GM21423 (cell line): ENCODE data around the gene C10orf53.

Experiments
- ATAC-seq: cut with Tn5 transposase; IDR thresholded peaks from one replicate; pipeline ENCODE4 v1.9.1; 2021; ENCODE audit warnings: mild to moderate bottlenecking, moderate library complexity; ENCODE audit not compliant: unreplicated experiment

The C10orf53 gene

DNA sequence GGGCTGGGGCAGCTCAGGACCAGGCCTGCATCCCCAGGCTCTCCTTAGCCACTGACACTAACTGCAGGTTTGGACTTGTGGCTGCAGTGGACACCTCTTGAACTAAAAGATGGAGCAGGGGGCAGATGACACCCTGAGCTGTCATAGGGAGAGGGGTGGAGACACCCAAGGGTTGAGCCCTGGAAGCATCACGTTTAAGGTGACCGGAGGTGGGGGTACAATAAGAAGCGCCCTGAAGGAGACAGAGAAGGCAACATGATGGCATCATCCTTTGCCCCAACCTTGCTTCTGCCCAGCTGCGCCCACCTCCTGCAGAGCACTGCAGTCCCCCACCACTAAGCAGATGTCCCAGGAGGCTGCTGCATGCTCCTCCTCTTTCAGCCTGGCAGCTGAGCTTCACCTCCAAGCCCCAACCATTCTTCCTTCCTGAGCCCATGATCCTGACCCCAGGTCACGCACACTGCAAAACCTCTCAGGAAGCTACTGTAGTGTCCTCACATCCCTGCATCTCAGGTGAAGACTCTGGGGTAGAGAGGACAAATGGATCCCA is 57.2 kb downstream of the C10orf53 start:
- ATAC-seq: no peak

DNA sequence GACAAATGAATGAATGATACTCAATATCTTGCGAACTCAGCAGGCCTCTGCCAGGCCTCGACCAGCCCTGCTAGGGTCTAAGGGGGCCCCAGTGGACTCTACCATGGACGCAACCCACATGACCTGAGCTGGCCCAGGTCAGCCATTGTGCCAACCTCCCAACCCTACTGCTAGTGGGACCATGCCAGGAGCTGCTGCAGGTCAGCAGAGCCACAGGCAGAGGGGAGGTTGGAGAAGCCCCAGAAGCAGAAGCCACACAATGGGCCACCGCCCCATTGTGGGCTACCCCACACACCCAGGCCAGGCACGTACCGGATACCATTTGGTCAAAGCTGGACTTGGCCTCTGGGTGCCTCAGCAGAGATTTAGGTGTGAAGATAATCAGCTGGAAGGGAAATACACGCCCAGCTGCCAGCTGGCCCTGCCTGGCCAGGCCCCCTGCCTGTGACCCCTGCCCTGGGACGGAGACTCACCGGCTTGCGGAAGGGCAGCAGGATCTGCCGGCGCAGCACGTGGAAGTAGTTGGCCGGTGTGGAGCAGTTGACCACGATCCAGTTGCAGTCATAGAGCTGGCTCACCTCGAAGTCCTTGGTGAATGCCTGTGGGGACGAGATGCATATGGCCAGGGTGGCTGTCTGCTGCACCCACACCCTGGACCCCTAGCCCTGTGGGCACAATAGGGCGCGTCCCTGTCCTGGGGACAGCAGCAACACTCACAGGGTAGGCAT is 58.2 kb downstream of the C10orf53 start:
- ATAC-seq: no peak

DNA sequence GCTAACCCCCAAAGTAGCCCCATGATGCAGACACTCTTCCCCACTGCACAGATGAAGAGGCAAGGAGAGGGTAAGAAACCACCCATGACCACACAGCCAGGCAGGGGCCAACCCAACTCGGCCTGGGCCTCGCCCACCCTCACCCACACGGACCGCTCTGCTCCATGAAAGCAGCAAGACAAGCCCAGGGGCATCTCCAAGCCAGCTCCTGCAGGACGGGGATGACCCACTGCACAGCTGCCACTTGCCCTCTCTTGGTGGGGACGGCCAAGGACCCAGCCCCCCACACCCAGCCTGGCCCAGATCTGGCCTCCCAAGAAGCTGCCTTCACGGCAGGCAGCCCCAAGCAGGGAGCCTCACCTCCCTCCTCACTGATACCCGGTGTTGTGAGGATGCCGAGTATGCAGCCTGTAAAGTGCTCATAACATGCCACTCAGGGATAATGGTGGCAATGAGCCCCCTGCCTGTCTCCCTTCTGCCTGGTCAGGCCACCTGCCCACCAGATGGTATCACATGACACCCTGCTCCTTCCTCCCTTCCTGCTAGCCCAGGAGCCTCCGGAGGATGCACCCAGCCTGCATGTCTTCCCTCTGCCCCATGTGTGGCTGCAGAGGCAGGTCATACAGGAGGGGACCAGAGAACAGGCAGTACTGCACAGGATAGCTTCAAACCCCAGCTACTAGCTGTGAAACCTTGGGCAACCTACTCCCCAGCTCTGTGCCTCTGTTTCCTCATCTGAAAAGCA is 59.3 kb downstream of the C10orf53 start:
- ATAC-seq: no peak

DNA sequence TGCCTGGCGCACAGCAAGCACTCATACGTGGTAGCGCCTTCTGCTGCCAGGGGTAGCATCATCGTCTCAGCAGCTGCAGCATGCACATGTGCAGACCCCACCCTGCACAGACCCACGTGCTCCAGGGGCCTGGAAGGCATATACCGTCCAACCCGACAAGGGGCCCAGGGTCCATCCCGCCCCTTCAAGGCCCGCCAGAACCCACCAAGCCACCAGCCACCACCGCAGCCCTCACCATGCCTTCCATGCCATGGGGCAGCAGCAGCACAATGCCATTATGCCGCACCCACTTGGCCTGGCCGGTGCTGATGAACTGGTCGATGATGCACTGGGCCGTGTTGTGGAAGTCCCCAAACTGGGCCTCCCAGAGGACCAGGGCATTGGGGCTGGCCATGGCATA is 60.0 kb downstream of the C10orf53 start:
- no peak for ATAC-seq

DNA sequence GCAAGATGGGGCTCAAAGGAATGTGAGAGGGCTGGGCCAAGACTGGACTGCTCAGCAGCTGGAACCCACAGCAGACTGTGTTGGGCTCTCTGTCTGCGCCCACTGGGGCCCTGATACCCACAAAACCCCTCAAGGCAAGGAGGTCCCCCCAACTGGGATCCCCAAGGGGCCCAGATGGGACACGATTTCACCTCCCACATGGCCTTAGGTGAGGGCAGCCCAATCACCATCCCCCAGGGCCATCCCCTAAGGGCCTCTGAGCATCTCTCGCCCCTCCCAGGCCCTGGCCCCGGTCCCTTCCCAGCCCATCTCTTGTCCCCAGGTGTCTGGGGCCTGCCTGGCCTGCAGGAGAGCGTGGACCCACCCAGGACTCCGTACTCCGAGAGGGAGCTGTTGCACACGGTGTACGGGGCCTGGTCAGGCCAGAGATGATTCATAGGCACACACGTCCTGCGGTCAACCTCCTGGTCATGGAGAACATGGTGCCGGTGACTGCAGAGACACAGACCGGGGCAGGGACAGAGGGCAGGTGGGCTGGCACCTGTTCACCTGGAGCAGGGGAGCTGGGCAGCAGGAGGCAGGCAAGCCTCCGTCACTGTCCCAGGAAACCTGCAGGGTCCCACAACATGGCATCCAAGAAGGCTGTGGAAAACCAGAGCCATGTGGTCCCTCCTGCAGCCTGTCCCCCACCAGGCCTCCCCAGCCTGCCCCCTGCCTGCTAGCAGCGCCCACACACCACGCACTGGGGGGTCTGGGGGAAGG is 61.1 kb downstream of the C10orf53 start:
- no peak for ATAC-seq

DNA sequence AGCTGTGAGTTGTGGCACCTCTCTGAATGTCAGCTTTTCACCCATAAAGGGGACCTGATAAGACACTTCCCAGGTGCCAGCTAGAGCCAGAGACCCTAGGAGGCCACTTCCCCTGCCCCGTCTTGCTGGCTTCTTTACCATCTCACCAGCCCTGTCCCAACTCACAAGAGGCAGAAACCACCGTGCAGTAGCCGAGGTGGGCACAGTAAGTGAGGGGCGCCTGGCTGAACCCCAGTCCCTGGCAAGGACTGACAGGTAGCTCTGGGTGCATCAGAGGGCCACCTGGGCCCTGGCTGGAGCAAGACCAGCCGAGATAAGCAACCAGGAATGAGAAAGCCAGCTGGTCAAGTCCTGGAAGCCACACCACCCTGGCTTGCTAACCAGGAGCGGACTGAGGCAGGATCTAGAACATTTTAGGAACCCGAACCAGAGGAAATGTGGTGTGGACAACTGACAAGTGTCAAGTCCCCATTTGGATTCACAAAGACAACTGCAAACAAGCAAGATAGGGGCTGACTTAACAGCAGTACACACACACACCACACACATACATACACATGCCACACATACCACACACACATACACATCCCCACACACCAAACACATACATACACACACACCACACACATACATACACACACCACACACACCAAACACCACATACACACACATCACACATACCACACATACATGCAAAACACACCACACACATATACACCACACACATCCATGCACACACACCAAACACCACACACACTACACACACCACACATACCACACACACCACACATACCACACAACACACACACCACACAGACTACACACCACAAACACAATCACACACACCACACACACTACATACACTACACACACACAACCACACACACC is 61.9 kb downstream of the C10orf53 start:
- ATAC-seq: no peak

DNA sequence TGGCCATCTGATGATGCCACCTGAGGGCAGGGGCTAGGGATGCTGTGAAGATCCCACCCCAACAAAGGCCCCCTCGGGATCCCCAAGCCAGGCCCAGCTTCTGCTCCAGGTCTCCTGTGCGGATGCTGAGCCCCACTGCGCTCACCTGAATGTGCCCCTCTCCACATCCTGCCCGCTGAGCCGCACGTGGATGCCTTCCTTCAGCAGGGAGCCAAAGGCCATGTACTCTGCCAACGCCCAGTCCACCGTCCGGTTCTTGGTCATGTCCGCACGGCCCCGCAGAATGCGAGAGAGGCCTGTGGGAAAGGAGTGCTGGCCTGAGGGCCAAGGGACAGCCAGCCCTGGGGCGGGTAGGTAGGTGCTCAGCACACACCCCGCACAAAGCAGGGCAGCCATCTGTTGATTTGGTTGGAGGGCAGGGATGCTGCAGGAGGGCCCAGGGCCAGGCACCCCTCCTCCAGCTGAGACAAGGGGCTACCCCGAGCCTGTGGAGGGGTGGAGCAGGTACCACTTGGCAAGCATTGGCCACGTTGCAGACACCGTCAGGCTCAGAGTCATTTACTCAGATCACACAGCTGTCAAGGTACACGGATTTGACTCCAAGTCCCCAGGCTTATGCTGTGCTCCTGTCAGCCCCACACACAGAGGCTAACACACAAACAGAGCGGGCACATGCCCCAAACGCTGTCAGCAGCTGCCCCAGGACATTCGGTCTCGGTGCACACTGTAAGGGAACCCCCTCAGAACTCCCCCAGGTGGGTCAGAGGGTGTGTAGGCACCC is 63.4 kb downstream of the C10orf53 start:
- ATAC-seq: no peak

DNA sequence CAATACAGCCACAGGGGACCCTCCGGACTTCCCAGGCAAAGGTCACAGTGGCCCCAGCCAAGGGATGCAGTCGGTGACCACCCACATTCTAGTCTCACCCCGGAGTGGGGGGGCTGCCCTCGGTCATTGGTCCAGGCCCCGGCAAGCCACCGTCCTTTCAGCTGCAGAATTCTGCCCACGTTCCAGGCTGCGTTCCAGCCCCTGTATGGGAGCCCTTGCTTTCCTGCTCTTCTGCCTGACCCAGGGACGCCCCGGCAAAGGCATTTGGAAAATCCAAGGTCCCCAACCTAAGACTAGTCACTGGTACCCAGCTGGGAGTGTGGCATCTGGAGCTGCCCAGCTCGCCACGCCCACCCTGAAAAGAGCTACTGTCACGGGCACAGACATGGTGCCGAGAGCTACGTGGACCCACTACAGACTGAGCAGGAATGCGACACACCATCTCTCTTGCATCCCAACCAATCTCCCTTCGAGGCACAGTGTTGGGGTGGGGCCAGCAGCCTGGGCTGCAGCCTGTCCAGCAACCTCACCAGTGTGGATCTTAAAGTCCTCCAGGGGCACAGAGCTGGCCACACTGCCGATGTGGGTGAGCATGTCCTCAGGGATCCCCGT is 64.1 kb downstream of the C10orf53 start:
- ATAC-seq: no peak

DNA sequence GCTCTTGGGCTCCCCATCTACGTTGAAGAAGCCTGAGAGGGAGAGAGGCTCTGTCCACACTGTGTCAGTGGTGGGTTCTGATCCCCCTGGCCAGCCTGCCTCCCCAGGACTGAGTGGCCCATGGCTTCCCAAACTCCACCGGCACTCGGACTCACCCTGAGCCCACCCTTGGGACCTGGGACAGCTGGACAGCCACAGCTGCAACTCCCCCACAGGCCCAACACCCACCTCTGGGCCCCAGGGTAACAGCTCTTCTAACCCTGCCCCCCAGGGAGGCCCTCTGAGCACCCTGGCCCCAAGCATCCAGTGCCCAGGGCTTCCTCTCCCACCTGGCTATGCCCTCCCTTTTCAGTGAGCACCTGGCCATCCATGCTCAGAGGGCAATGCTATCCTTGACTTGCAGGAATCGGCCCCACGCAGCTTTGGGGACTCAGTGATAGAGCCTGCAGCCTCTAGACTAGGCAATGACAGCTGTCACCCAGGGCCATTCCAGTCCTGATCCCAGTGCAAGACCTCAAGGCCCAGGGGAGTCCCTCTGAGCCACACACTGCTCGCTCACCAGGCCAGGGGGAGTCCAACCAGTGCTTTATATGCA is 64.7 kb downstream of the C10orf53 start:
- ATAC-seq: no peak

DNA sequence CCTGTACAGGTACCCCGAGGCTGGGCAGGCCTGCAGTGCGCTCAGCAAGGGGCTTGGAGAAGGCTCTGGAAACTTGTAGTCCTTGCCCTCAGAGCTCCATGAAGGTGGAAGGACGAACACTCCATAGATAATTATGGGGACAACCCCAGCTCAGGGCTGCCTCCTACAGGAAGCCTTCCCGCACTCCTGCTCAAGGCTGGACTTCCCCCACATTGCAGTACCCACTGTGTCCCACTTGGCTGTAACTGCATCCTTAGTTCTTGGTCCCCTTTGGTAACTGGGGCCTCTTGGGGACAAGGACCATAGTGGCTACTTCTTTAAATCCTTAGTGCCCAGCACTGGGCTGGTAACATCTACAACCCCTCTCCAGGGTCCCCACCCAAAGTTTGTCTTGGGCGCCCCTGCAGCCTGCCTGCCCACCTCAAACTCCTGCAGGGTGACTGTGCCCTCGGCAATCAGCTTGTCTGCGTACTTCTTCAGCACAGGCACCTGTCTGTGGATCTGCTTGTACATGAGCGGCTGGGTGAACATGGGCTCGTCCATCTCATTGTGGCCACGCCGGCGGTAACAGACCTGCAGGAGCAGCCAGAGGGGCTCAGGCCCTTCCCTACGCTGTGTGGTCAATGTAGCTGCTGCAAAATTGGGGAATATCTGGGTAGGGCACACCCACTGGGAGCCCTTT is 65.6 kb downstream of the C10orf53 start:
- no peak for ATAC-seq

DNA sequence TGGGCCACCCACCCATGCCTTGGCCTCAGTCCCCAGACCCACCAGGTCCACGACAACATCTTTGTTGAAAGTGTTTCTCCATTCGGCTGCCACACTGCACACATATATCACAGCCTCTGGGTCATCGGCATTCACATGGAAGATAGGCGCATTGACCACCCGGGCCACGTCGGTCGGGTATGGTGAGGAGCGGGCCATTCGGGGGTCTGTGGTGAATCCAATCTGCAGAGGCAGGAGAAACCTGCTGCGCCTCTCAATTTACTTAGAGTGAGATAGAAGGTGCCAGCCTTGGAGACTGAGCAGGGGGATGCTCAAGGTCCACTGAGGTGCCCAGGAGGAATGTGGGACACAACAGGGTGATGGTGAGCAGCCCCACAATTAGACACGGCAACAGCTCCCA is 66.3 kb downstream of the C10orf53 start:
- ATAC-seq: no peak

DNA sequence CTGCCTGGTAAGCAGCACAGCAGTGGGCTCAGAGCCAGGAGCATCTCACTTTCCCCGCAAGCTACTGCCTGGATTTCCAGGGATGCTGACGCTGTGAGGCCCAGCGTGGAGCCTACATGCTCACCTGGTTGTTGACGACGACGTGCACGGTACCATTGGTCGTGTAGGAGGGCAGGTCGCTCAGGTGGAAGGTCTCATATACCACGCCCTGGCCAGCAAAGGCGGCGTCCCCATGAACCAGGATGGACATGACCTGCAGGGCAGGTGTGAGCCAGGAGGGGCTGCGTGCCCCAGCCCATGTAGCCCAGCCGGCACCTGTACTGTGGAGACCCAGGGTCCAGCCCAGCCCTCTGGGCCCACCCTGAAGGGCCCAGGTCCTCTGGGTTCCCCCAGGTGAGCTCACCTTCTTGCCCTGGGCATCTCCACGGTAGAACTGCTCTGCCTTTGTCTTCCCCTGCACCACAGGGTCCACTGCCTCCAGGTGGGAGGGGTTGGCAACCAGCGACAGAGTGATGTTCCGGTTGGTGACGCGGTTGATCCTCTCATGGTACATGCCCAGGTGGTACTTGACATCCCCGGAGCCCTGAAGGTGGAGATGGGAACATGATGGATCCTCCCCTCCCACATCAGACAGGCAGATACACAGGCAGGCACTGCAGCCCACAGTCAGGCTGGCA is 67.3 kb downstream of the C10orf53 start:
- no peak for ATAC-seq
